HEK293 (cell line): ENCODE results near the gene GOLIM4.
A peak's percentile ranks its signal among the peaks of the same experiment; 100 is the strongest.

Experiments
- CTCF ChIA-PET: fragments of 350-600 bp; formaldehyde crosslinking; extraction: SDS; loops from one replicate; lab custom pipeline; 2021; ENCODE audit warnings: antibody characterized with exemption; lab: Yijun Ruan, JAX
- POLR2A ChIA-PET: fragments of 300-600 bp; formaldehyde crosslinking; extraction: SDS; loops from one replicate; lab custom pipeline; 2020; ENCODE audit warnings: antibody characterized with exemption, inconsistent platforms; lab: Yijun Ruan, JAX
- H3K27ac ChIP-seq: fragments of 200-500 bp; sonication (Bioruptor generic); 2 replicates; pipeline ENCODE4 v1.5.1; 2014; ENCODE audit warnings: low read depth, low read length, control low read depth, inconsistent platforms; ENCODE audit errors: extremely low read depth
- H3K36me3 ChIP-seq, 2 experiments: fragments of 200-500 bp in 1 of 2; sonication (Bioruptor generic) in 1 of 2; 1 replicate in 1 of 2; 2 replicates in 1 of 2; pipeline ENCODE4 v1.5.1; 2014 to 2017; ENCODE audit warnings: inconsistent platforms in 2 of 2, low read length in 2 of 2; ENCODE audit not compliant: control insufficient read depth in 2 of 2, insufficient read depth in 1 of 2
- H3K4me1 ChIP-seq: fragments of 200-500 bp; sonication (Bioruptor generic); 2 replicates; pipeline ENCODE4 v1.5.1; 2014; ENCODE audit warnings: mild to moderate bottlenecking, low read length, inconsistent platforms; ENCODE audit not compliant: control insufficient read depth, insufficient read depth
- H3K4me3 ChIP-seq: 2 replicates; pipeline ENCODE4 v1.5.1; 2011; ENCODE audit warnings: low read depth, mild to moderate bottlenecking, control low read depth, low read length, moderate library complexity
- H3K9me3 ChIP-seq: fragments of 200-500 bp; sonication (Bioruptor generic); 2 replicates; pipeline ENCODE4 v1.5.1; 2014; ENCODE audit warnings: low read depth, low read length, inconsistent platforms; ENCODE audit not compliant: control insufficient read depth, insufficient read depth
- BCL11A ChIP-seq: fragments of 450-650 bp; formaldehyde crosslinking; IDR thresholded peaks from 2 replicates; pipeline ENCODE4 v1.5.1; 2016; ENCODE audit warnings: low read depth, missing biosample characterization, missing genetic modification characterization
- GLIS1 ChIP-seq: fragments of 450-650 bp; formaldehyde crosslinking; IDR thresholded peaks from 2 replicates; pipeline ENCODE4 v1.5.1; 2016; ENCODE audit warnings: missing biosample characterization, missing genetic modification characterization
- OVOL3 ChIP-seq: fragments of 450-650 bp; formaldehyde crosslinking; IDR thresholded peaks from 2 replicates; pipeline ENCODE4 v1.5.1; 2016; ENCODE audit warnings: missing biosample characterization, missing genetic modification characterization
- SETDB1 ChIP-seq: IDR thresholded peaks from one replicate; pipeline ENCODE4 v1.6.1; 2017; ENCODE audit warnings: mild to moderate bottlenecking, low read length, moderate library complexity, mixed read lengths; ENCODE audit not compliant: insufficient read length
- SP3 ChIP-seq: fragments of 450-650 bp; formaldehyde crosslinking; IDR thresholded peaks from 2 replicates; pipeline ENCODE4 v1.5.1; 2016; ENCODE audit warnings: missing biosample characterization, missing genetic modification characterization
- TRIM28 ChIP-seq: IDR thresholded peaks from 2 replicates; pipeline ENCODE4 v1.6.1; 2011; ENCODE audit warnings: low read length, control low read depth, borderline replicate concordance
- ZBTB17 ChIP-seq: fragments of 450-650 bp; formaldehyde crosslinking; IDR thresholded peaks from 2 replicates; pipeline ENCODE4 v1.5.1; 2016; ENCODE audit warnings: missing biosample characterization, missing genetic modification characterization
- ZNF16 ChIP-seq: fragments of 450-650 bp; formaldehyde crosslinking; IDR thresholded peaks from 2 replicates; pipeline ENCODE4 v1.5.1; 2016; ENCODE audit warnings: low read depth, missing biosample characterization, missing genetic modification characterization
- ZNF184 ChIP-seq: fragments of 450-650 bp; IDR thresholded peaks from 2 replicates; pipeline ENCODE4 v1.5.1; 2018; ENCODE audit warnings: missing biosample characterization, mild to moderate bottlenecking, missing genetic modification characterization
- ZNF2 ChIP-seq: fragments of 450-650 bp; formaldehyde crosslinking; IDR thresholded peaks from 2 replicates; pipeline ENCODE4 v1.5.1; 2016; ENCODE audit warnings: missing biosample characterization, missing genetic modification characterization
- ZNF266 ChIP-seq: fragments of 450-650 bp; formaldehyde crosslinking; IDR thresholded peaks from 2 replicates; pipeline ENCODE4 v1.5.1; 2016; ENCODE audit warnings: missing biosample characterization, missing genetic modification characterization, low read depth
- ZNF350 ChIP-seq: fragments of 450-650 bp; formaldehyde crosslinking; IDR thresholded peaks from 2 replicates; pipeline ENCODE4 v1.5.0; 2017; ENCODE audit warnings: missing biosample characterization, mild to moderate bottlenecking, missing genetic modification characterization
- ZNF391 ChIP-seq: fragments of 450-650 bp; formaldehyde crosslinking; IDR thresholded peaks from 2 replicates; pipeline ENCODE4 v1.5.1; 2016; ENCODE audit warnings: low read depth, missing biosample characterization, missing genetic modification characterization, borderline replicate concordance
- ZNF394 ChIP-seq: fragments of 450-650 bp; formaldehyde crosslinking; IDR thresholded peaks from 2 replicates; pipeline ENCODE4 v1.5.1; 2016; ENCODE audit warnings: missing biosample characterization, missing genetic modification characterization, mild to moderate bottlenecking, moderate library complexity, borderline replicate concordance
- ZNF777 ChIP-seq: fragments of 450-650 bp; formaldehyde crosslinking; IDR thresholded peaks from 2 replicates; pipeline ENCODE4 v1.5.1; 2017; ENCODE audit warnings: missing biosample characterization, missing genetic modification characterization, borderline replicate concordance
- ZNF792 ChIP-seq: fragments of 450-650 bp; formaldehyde crosslinking; IDR thresholded peaks from 2 replicates; pipeline ENCODE4 v1.5.1; 2016; ENCODE audit warnings: missing biosample characterization, missing genetic modification characterization
- ZSCAN30 ChIP-seq: fragments of 450-650 bp; IDR thresholded peaks from 2 replicates; pipeline ENCODE4 v1.5.1; 2018; ENCODE audit warnings: missing biosample characterization, mild to moderate bottlenecking, missing genetic modification characterization, moderate library complexity
- TF ChIP-seq, protein P1 (sequence below): fragments of 450-650 bp; formaldehyde crosslinking; IDR thresholded peaks from 2 replicates; pipeline ENCODE4 v1.5.1; 2016; ENCODE audit warnings: missing biosample characterization, missing genetic modification characterization
- TF ChIP-seq, protein P2 (sequence below): fragments of 450-650 bp; formaldehyde crosslinking; IDR thresholded peaks from 2 replicates; pipeline ENCODE4 v1.5.1; 2016; ENCODE audit warnings: missing biosample characterization, missing genetic modification characterization
- TF ChIP-seq, protein P3 (sequence below): fragments of 450-650 bp; formaldehyde crosslinking; IDR thresholded peaks from 2 replicates; pipeline ENCODE4 v1.5.1; 2016; ENCODE audit warnings: missing biosample characterization, missing genetic modification characterization
- TF ChIP-seq, protein P4 (sequence below): fragments of 450-650 bp; IDR thresholded peaks from 2 replicates; pipeline ENCODE4 v1.5.1; 2018; ENCODE audit warnings: missing biosample characterization, mild to moderate bottlenecking, missing genetic modification characterization
- TF ChIP-seq, protein P5 (sequence below): fragments of 450-650 bp; formaldehyde crosslinking; IDR thresholded peaks from 2 replicates; pipeline ENCODE4 v1.5.1; 2016; ENCODE audit warnings: missing biosample characterization, missing genetic modification characterization

Gene GOLIM4

DNA sequence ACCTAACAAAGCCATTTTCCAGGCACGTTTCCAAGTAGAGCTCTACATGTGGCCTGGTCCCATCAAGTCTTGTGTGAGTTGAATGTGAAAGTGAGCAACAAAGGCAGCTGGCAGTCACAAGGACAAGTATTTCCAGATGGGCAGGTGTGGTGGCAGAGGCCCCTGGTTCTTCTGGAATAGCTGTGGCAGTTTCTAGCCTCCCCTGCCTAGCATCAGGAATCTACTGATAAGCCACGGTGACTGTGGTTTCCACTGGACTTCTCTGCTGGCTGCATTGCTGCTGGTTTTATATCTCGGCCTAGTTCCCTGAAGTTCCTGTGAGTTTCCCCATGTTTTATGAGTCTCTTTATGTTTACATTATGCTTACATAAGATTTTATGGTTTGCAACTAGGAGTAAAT lies 117.7 kb downstream of the GOLIM4 start (continued):
- TF ChIP-seq ZBTB17 (tag by site-specific recombination) (peak; percentile 55; the same call in 1 of the 2 replicates), ZNF391 (no peak), ZNF394 (tag by site-specific recombination) (peak; percentile 40; the same call in 1 of the 2 replicates), SETDB1 (peak; percentile 22), GLIS1 (tag by site-specific recombination) (0 out of 2 replicates have a peak, but pooled peaks have one; percentile 12), OVOL3 (tag by site-specific recombination) (no peak), ZNF792 (tag by site-specific recombination) (no peak)

DNA sequence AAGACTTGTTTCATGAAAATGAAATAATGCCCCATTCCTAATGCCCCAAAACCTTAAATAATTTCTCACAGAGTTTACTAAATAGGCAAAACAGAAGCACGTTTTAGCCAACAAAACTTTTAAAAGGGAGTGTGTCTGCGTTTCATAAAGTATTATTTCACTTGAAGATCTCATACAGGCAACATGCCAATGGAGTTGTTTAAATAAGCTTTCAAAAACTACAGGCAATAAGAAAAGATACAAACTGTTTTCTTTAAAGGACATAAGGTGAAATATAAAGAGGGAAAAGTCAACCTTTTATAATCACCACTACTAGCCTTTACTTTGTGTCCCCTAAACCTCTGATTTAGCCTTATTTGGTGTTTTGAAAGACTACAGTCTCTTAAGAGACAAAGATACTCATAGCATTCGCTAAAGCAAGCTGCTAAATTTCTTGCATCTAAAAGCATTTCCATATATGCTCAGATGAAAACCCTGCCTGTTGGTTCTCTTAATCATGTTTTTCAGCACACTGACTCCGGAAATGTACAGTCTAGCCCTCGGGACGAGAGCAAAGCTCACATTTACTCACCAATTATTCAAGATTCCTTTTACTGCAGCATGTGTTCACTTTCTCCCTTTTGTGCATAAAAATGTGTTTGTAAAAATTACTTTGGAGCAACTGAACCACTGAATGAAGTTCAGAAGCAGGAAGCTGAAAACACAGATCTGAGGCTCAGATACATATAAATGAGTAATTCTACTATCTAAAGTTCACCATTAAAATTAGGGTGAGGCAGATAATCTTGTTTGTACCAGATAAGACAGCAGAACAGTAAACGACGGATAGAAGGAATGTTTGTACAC lies 119.0 kb downstream of the GOLIM4 start:
- H3K27ac ChIP-seq, result no peak overlapping the region
- H3K4me3 ChIP-seq, result no peak overlapping the region
- TF ChIP-seq TRIM28, result 0 out of 2 replicates have a peak, but pooled peaks have one; percentile 34
- no peak for TF ChIP-seq BCL11A (tag by site-specific recombination)
- peaks cover 6% of the 10 kb centered on the region; the same call in 1 of the 2 replicates for H3K4me1 ChIP-seq
- no peaks in the 10 kb centered on the region for H3K9me3 ChIP-seq
- ChIA-PET POLR2A (no interaction called here), CTCF (no interaction called here)
- H3K36me3 ChIP-seq, result no peaks in the 10 kb centered on the region

DNA sequence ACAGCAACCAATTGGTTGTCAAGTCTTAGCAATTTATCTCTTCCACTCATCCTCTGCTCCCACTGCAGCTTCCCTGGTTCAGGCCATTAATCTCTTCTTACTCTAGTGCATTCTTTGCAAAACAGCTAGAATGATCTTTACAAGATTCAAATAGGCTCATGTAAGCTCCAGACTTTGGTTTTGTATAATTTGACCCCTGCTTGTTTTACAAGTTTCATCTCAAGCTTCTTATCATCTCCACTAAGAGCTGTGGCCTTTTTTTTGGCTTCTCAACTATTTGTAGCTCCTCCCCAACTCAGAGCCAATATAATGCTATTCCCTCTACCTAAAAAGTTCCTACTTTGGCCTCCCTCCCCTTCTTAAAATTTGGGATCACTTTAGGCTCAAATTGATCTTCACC lies 121.8 kb downstream of the GOLIM4 start:
- no peak overlapping the region for H3K4me3 ChIP-seq
- ChIA-PET CTCF (interaction anchor here (1.1 kb wide), 1 partner anchor 24 kb away, joined by 4 read pairs; no protein-coding TSS in a partner anchor), POLR2A (no interaction called here)
- TF ChIP-seq, protein P1, sequence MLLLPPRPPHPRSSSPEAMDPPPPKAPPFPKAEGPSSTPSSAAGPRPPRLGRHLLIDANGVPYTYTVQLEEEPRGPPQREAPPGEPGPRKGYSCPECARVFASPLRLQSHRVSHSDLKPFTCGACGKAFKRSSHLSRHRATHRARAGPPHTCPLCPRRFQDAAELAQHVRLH (tag by site-specific recombination), result no peak
- TF ChIP-seq, protein P2, sequence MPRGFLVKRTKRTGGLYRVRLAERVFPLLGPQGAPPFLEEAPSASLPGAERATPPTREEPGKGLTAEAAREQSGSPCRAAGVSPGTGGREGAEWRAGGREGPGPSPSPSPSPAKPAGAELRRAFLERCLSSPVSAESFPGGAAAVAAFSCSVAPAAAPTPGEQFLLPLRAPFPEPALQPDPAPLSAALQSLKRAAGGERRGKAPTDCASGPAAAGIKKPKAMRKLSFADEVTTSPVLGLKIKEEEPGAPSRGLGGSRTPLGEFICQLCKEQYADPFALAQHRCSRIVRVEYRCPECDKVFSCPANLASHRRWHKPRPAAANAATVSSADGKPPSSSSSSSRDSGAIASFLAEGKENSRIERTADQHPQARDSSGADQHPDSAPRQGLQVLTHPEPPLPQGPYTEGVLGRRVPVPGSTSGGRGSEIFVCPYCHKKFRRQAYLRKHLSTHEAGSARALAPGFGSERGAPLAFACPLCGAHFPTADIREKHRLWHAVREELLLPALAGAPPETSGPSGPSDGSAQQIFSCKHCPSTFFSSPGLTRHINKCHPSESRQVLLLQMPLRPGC (tag by site-specific recombination), result no peak
- no peak for TF ChIP-seq ZSCAN30 (tag by site-specific recombination)
- TF ChIP-seq ZNF777 (tag by site-specific recombination), result no peak
- no peak overlapping the region for H3K27ac ChIP-seq
- no peaks in the 10 kb centered on the region for H3K9me3 ChIP-seq
- peaks cover 6% of the 10 kb centered on the region; the same call in 1 of the 2 replicates for H3K4me1 ChIP-seq
- H3K36me3 ChIP-seq, result no peaks in the 10 kb centered on the region

DNA sequence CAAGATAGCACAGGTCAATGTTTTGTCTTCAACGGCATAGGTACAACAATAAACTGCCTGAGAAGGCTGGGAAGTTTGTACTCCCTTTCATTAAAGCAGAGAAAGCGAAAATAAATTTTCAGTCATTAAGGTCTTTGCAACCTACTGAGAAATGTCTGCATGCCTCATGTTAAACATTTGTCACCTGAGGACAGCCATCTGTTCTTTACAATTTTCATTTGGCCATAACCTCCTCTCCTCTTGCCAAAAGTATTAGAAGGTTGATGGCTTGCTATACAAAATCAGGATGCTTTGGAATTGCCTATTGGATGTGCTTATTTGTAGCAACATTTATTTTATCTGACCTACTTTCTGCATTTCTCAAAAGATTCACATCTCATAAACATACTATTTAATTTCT lies 122.7 kb downstream of the GOLIM4 start:
- Histone ChIP-seq H3K4me1 (peaks cover 6% of the 10 kb centered on the region; the same call in 1 of the 2 replicates), H3K4me3 (no peak overlapping the region), H3K36me3 (no peaks in the 10 kb centered on the region), H3K27ac (no peak overlapping the region), H3K9me3 (no peaks in the 10 kb centered on the region)
- TF ChIP-seq ZNF350, result no peak
- no peak for TF ChIP-seq ZNF16 (tag by site-specific recombination)
- TF ChIP-seq, protein P3, sequence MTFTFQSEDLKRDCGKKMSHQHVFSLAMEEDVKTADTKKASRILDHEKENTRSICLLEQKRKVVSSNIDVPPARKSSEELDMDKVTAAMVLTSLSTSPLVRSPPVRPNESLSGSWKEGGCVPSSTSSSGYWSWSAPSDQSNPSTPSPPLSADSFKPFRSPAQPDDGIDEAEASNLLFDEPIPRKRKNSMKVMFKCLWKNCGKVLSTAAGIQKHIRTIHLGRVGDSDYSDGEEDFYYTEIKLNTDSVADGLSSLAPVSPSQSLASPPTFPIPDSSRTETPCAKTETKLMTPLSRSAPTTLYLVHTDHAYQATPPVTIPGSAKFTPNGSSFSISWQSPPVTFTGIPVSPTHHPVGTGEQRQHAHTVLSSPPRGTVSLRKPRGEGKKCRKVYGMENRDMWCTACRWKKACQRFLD (tag by site-specific recombination), result no peak
- no peak for TF ChIP-seq ZNF266 (tag by site-specific recombination)
- TF ChIP-seq ZNF2, result no peak
- TF ChIP-seq, protein P4, sequence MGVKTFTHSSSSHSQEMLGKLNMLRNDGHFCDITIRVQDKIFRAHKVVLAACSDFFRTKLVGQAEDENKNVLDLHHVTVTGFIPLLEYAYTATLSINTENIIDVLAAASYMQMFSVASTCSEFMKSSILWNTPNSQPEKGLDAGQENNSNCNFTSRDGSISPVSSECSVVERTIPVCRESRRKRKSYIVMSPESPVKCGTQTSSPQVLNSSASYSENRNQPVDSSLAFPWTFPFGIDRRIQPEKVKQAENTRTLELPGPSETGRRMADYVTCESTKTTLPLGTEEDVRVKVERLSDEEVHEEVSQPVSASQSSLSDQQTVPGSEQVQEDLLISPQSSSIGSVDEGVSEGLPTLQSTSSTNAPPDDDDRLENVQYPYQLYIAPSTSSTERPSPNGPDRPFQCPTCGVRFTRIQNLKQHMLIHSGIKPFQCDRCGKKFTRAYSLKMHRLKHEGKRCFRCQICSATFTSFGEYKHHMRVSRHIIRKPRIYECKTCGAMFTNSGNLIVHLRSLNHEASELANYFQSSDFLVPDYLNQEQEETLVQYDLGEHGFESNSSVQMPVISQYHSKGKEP (tag by site-specific recombination), result no peak
- TF ChIP-seq ZNF184, result no peak
- no peak for TF ChIP-seq SP3 (tag by site-specific recombination)
- TF ChIP-seq, protein P5, sequence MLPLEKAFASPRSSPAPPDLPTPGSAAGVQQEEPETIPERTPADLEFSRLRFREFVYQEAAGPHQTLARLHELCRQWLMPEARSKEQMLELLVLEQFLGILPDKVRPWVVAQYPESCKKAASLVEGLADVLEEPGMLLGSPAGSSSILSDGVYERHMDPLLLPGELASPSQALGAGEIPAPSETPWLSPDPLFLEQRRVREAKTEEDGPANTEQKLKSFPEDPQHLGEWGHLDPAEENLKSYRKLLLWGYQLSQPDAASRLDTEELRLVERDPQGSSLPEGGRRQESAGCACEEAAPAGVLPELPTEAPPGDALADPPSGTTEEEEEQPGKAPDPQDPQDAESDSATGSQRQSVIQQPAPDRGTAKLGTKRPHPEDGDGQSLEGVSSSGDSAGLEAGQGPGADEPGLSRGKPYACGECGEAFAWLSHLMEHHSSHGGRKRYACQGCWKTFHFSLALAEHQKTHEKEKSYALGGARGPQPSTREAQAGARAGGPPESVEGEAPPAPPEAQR (tag by site-specific recombination), result no peak
- POLR2A ChIA-PET, result no interaction called here
- CTCF ChIA-PET, result no interaction called here
